Measurements from ENCODE around the gene ISCU. TPM values are rescaled to one million over a fixed set of nuclear protein-coding genes. Genes with fewer than 3 reads are reported as not detected.

The ISCU gene
- total RNA-seq, 6 experiments from 2014 or later, result 36.7 to 81.8 (median 58.4) TPM

DNA sequence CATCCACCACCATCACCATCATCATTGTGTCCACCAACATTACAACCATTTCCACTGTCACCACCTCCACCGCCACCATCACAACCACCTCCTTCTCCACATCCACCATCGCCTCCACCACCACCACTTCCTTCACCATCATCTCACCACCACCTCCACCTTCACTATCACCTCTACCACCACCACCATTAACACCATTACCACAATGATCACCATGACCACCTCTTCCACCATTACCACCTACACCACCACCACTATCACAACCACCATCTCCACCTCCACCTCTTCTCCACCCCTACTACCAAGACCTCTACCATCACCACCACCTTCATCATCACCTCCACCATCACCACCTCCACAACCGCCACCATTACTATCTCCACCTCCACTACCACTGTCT lies 16.4 kb downstream of the ISCU start:
- H3K27ac ChIP-seq, result no peak overlapping the region
- intact Hi-C loops (cut with DNase I), result loop anchor here in 1 of 2 donors (5.0 kb wide), 1 partner anchor 33 kb away; no protein-coding TSS in a partner anchor
- H3K4me3 ChIP-seq, result no peak overlapping the region
- ATAC-seq, result no peak
- no peaks in the 10 kb centered on the region for H3K36me3 ChIP-seq
- no peaks in the 10 kb centered on the region for H3K27me3 ChIP-seq
- no peaks in the 10 kb centered on the region for H3K9me3 ChIP-seq
- TF ChIP-seq, protein P1, sequence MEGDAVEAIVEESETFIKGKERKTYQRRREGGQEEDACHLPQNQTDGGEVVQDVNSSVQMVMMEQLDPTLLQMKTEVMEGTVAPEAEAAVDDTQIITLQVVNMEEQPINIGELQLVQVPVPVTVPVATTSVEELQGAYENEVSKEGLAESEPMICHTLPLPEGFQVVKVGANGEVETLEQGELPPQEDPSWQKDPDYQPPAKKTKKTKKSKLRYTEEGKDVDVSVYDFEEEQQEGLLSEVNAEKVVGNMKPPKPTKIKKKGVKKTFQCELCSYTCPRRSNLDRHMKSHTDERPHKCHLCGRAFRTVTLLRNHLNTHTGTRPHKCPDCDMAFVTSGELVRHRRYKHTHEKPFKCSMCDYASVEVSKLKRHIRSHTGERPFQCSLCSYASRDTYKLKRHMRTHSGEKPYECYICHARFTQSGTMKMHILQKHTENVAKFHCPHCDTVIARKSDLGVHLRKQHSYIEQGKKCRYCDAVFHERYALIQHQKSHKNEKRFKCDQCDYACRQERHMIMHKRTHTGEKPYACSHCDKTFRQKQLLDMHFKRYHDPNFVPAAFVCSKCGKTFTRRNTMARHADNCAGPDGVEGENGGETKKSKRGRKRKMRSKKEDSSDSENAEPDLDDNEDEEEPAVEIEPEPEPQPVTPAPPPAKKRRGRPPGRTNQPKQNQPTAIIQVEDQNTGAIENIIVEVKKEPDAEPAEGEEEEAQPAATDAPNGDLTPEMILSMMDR (IDR thresholded peaks at IDR 0.05), result no peak
- no peak for TF ChIP-seq POLR2A (IDR thresholded peaks at IDR 0.05)
- 88% methylated on average over 3 of the region's 3 CpGs for WGBS (ENCODE audit: insufficient coverage, low coverage, low lambda C conversion rate, missing lambda C conversion rate)
- no peaks in the 10 kb centered on the region for H3K4me1 ChIP-seq
- DNase-seq, result no peak

GRCh38 chr12:108580531-108580930 lies 18.1 kb downstream of the ISCU start:
- TF ChIP-seq, protein P1 (IDR thresholded peaks at IDR 0.05), result no peak
- no peak for TF ChIP-seq POLR2A (IDR thresholded peaks at IDR 0.05)
- Histone ChIP-seq H3K27me3 (no peaks in the 10 kb centered on the region), H3K4me3 (no peak overlapping the region), H3K4me1 (no peaks in the 10 kb centered on the region), H3K36me3 (no peaks in the 10 kb centered on the region), H3K9me3 (no peaks in the 10 kb centered on the region), H3K27ac (no peak overlapping the region)
- ATAC-seq (no peak), DNase-seq (no peak)
- WGBS (ENCODE audit: insufficient coverage, low coverage, low lambda C conversion rate, missing lambda C conversion rate), result 54% methylated on average over 3 of the region's 3 CpGs
- intact Hi-C loops (cut with DNase I), result no loop called here

- 81% methylated on average over 7 of the region's 33 CpGs for WGBS (ENCODE audit: insufficient coverage, low coverage, low lambda C conversion rate, missing lambda C conversion rate)
- Histone ChIP-seq H3K4me1 (no peaks in the 10 kb centered on the region), H3K9me3 (no peaks in the 10 kb centered on the region), H3K27me3 (no peaks in the 10 kb centered on the region), H3K27ac (no peak overlapping the region), H3K36me3 (no peaks in the 10 kb centered on the region), H3K4me3 (no peak overlapping the region)
- DNase-seq, result no peak
- ATAC-seq, result no peak
- intact Hi-C loops (cut with DNase I), result no loop called here
- TF ChIP-seq, protein P1 (IDR thresholded peaks at IDR 0.05), result no peak
- no peak for TF ChIP-seq POLR2A (IDR thresholded peaks at IDR 0.05)
Measured at GRCh38 chr12:108581311-108582227, 19.2 kb downstream of the ISCU start.

DNA sequence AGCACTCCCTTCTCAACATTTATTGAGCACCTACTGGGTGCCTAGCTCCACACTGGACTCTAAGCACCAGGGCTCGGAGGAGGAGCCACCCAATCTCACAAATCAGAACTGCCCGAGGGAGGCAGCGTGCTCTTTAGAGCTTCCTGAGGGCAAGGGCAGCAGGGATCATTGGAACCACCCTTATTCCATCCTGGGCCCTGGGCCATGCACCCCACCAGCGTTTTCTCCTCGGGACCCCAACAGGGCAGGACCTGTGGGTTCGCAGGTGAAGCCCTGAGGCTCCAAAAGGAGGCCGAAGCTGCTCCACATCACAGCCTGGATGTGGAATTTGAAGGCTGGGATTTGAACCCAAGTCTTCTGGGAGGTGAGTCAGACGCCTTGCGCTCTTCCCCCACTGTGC lies 20.1 kb downstream of the ISCU start:
- TF ChIP-seq, protein P1 (IDR thresholded peaks at IDR 0.05), result no peak
- no peak for TF ChIP-seq POLR2A (IDR thresholded peaks at IDR 0.05)

More for the DNA sequence above, 20.1 kb downstream of the ISCU start:
- Histone ChIP-seq H3K9me3 (no peaks in the 10 kb centered on the region), H3K36me3 (no peaks in the 10 kb centered on the region), H3K27me3 (no peaks in the 10 kb centered on the region), H3K4me1 (no peaks in the 10 kb centered on the region), H3K4me3 (no peak overlapping the region), H3K27ac (no peak overlapping the region)
- no peak for DNase-seq
- ATAC-seq, result no peak
- intact Hi-C loops (cut with DNase I), result no loop called here
- WGBS (ENCODE audit: insufficient coverage, low coverage, low lambda C conversion rate, missing lambda C conversion rate), result no CpG with 5 or more reads among the region's 9 CpGs
